GM23338 (cell line): ENCODE measurements around the gene PARP6. TPM values are rescaled to one million over a fixed set of nuclear protein-coding genes. Genes with fewer than 3 reads are reported as not detected.

Experiments
- ATAC-seq: fragments of 200-7000 bp; cut with Tn5 transposase; 3 replicates; pipeline ENCODE4 v1.9.1; 2020
- DNase-seq: peaks from one replicate; pipeline ENCODE4 v3.0.0-alpha.2; 2015; ENCODE audit warnings: low spot score
- H2AFZ ChIP-seq: fragments of 200-600 bp; sonication (generic); 2 replicates; pipeline ENCODE4 v1.8.0; 2016; ENCODE audit warnings: antibody characterized with exemption, mild to moderate bottlenecking, moderate library complexity
- H3F3A ChIP-seq: fragments of 200-600 bp; sonication (generic); replicated peaks from 2 replicates; pipeline ENCODE4 v1.8.0; 2017; ENCODE audit warnings: antibody characterized with exemption, mixed run types, low read depth
- H3K27ac ChIP-seq: fragments of 200-600 bp; sonication (generic); 2 replicates; pipeline ENCODE4 v1.6.1; 2016; ENCODE audit warnings: low read depth
- H3K27me3 ChIP-seq: fragments of 200-600 bp; sonication (generic); 2 replicates; pipeline ENCODE4 v1.8.0; 2016; ENCODE audit warnings: mild to moderate bottlenecking, mixed run types, moderate library complexity; ENCODE audit not compliant: insufficient read depth
- H3K36me3 ChIP-seq: fragments of 200-600 bp; sonication (generic); 2 replicates; pipeline ENCODE4 v1.8.0; 2016; ENCODE audit warnings: mild to moderate bottlenecking; ENCODE audit not compliant: insufficient read depth
- H3K4me1 ChIP-seq: fragments of 200-600 bp; sonication (generic); 2 replicates; pipeline ENCODE4 v1.8.0; 2016; ENCODE audit warnings: mild to moderate bottlenecking, moderate library complexity; ENCODE audit not compliant: insufficient read depth
- H3K4me2 ChIP-seq: fragments of 200-600 bp; sonication (generic); 2 replicates; pipeline ENCODE4 v1.7.1; 2017; ENCODE audit warnings: mixed run types
- H3K4me3 ChIP-seq: fragments of 200-600 bp; sonication (generic); 2 replicates; pipeline ENCODE4 v1.6.1; 2016; ENCODE audit warnings: mixed run types
- H3K79me2 ChIP-seq: fragments of 200-600 bp; sonication (generic); replicated peaks from 2 replicates; pipeline ENCODE4 v1.8.0; 2017; ENCODE audit warnings: mild to moderate bottlenecking; ENCODE audit not compliant: insufficient read depth
- H3K9me2 ChIP-seq: fragments of 200-600 bp; sonication (generic); 2 replicates; pipeline ENCODE4 v1.8.0; 2017; ENCODE audit not compliant: insufficient read depth
- H4K20me1 ChIP-seq: fragments of 200-600 bp; sonication (generic); replicated peaks from 2 replicates; pipeline ENCODE4 v1.8.0; 2017; ENCODE audit warnings: mild to moderate bottlenecking; ENCODE audit not compliant: insufficient read depth
- H3K27ac Mint-ChIP-seq: 2 replicates; pipeline ENCODE4 v1.8.0; 2020; ENCODE audit warnings: inconsistent platforms, mild to moderate bottlenecking, moderate library complexity, mixed read lengths
- H3K27me3 Mint-ChIP-seq: 3 replicates; pipeline ENCODE4 v1.8.0; 2022; ENCODE audit warnings: low read depth, mild to moderate bottlenecking, moderate library complexity, mixed read lengths, inconsistent platforms; ENCODE audit not compliant: insufficient read depth, poor library complexity
- H3K36me3 Mint-ChIP-seq: 3 replicates; pipeline ENCODE4 v1.8.0; 2021; ENCODE audit warnings: low read depth, mild to moderate bottlenecking, inconsistent platforms, moderate library complexity, mixed read lengths
- H3K4me1 Mint-ChIP-seq: 3 replicates; pipeline ENCODE4 v1.8.0; 2020; ENCODE audit warnings: mild to moderate bottlenecking, inconsistent platforms, mixed read lengths
- H3K4me3 Mint-ChIP-seq: 3 replicates; pipeline ENCODE4 v1.8.0; 2021; ENCODE audit warnings: moderate library complexity, mild to moderate bottlenecking, inconsistent platforms, mixed read lengths
- H3K9me3 Mint-ChIP-seq: 3 replicates; pipeline ENCODE4 v1.8.0; 2020; ENCODE audit warnings: moderate library complexity, mild to moderate bottlenecking, inconsistent platforms, mixed read lengths
- CREB1 ChIP-seq: fragments of 250-450 bp; sonication (Bioruptor Pico); IDR thresholded peaks from 2 replicates; pipeline ENCODE4 v1.5.0; 2020; ENCODE audit warnings: low read depth, mild to moderate bottlenecking, moderate library complexity
- EZH2 ChIP-seq: fragments of 200-600 bp; sonication (generic); IDR thresholded peaks from one replicate; pipeline ENCODE4 v1.8.0; 2017; ENCODE audit warnings: antibody characterized with exemption, mild to moderate bottlenecking, low read depth; ENCODE audit not compliant: unreplicated experiment
- EZH2phosphoT487 ChIP-seq: fragments of 200-600 bp; sonication (generic); IDR thresholded peaks from one replicate; pipeline ENCODE4 v1.8.1; 2018; ENCODE audit warnings: antibody characterized with exemption; ENCODE audit not compliant: unreplicated experiment
- JUNB ChIP-seq: IDR thresholded peaks from one replicate; pipeline ENCODE4 v1.6.1; 2016; ENCODE audit warnings: antibody characterized with exemption; ENCODE audit not compliant: unreplicated experiment
- NANOG ChIP-seq: IDR thresholded peaks from 2 replicates; pipeline ENCODE4 v1.6.1; 2016; ENCODE audit warnings: antibody characterized with exemption, borderline replicate concordance
- POLR2AphosphoS5 ChIP-seq: IDR thresholded peaks from 2 replicates; pipeline ENCODE4 v1.6.1; 2016; ENCODE audit warnings: antibody characterized with exemption, low read depth
- STAT1 ChIP-seq: IDR thresholded peaks from one replicate; pipeline ENCODE4 v1.6.1; 2016; ENCODE audit warnings: antibody characterized with exemption; ENCODE audit not compliant: unreplicated experiment
- ZNF114 ChIP-seq: fragments of 250-450 bp; sonication (Bioruptor Pico); IDR thresholded peaks from 2 replicates; pipeline ENCODE4 v1.5.0; 2020; ENCODE audit warnings: mild to moderate bottlenecking, moderate library complexity
- ZNF331 ChIP-seq: fragments of 250-450 bp; sonication (Bioruptor Pico); IDR thresholded peaks from 2 replicates; pipeline ENCODE4 v1.5.0; 2020; ENCODE audit warnings: low read depth, mild to moderate bottlenecking, moderate library complexity
- polyA plus RNA-seq: library from polyadenylated mRNA; unstranded; fragments of >200 nt; fragmentation: Nextera tagmentation; extraction: Ambion mirVana; gene quantifications from 2 replicates; pipeline ENCODE4 v1.2.1, GENCODE V29; 2016
- total RNA-seq: library from RNA; depleted of rRNA; stranded (reverse); fragments of >200 nt; shearing (Covaris generic); gene quantifications from 2 replicates; pipeline ENCODE4 v1.2.3, GENCODE V29; 2014
- TF ChIP-seq, protein P1 (sequence below), 2 experiments: fragments of 200-600 bp in 1 of 2; sonication (generic) in 1 of 2; conservative IDR thresholded peaks; 2 replicates each; pipeline versions ENCODE4 v1.5.1 to v1.6.1; 2016 to 2017; ENCODE audit warnings: antibody characterized with exemption in 2 of 2, low read depth in 2 of 2, mild to moderate bottlenecking in 2 of 2, moderate library complexity in 1 of 2
- TF ChIP-seq, protein P2 (sequence below): IDR thresholded peaks from one replicate; pipeline ENCODE4 v1.6.1; 2018; ENCODE audit warnings: antibody characterized with exemption; ENCODE audit not compliant: unreplicated experiment

The PARP6 gene
- total and polyA plus RNA-seq, 2 experiments from 2014 or later, result 27.6 to 28.1 TPM

DNA sequence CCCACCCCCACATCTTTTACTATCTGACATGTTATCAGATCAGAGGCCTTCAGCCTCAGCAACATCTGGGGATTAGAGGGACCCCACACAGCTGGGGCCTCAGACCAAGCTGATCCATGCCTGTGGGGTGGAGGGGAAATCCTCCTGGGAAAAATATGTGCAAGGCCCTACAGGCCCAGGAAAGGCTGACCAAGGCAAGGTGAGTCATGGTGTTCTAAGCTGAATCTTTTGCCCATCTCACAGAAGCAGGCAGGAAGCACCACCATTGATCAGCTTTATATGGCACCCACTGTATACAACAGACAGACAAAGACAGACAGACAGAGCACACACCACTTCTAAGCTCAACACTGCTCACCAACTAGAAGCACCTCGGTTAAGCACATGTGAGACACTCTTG is 12.4 kb upstream of the PARP6 start:
- no peaks in the 10 kb centered on the region for H4K20me1 ChIP-seq
- Mint-ChIP-seq H3K9me3 (no peaks in the 10 kb centered on the region), H3K36me3 (no peaks in the 10 kb centered on the region; the same call in 2 of the 3 replicates), H3K4me3 (no peak overlapping the region), H3K27ac (no peak overlapping the region), H3K4me1 (no peaks in the 10 kb centered on the region; the same call in 2 of the 3 replicates), H3K27me3 (peaks cover 3% of the 10 kb centered on the region)
- no peak overlapping the region for H3K4me3 ChIP-seq
- H3K79me2 ChIP-seq, result no peaks in the 10 kb centered on the region
- H3K4me1 ChIP-seq, result no peaks in the 10 kb centered on the region
- H3F3A ChIP-seq, result no peaks in the 10 kb centered on the region
- no peak for TF ChIP-seq CREB1 (CRISPR knock-in tag)
- TF ChIP-seq ZNF114 (CRISPR knock-in tag), result no peak
- H2AFZ ChIP-seq, result peak overlapping the region; percentile 49; the same call in 1 of the 2 replicates
- ATAC-seq (no peak), DNase-seq (no peak)
- H3K4me2 ChIP-seq, result no peak overlapping the region
- H3K27ac ChIP-seq, result no peak overlapping the region
- H3K9me2 ChIP-seq, result no peaks in the 10 kb centered on the region
- H3K27me3 ChIP-seq, result no peaks in the 10 kb centered on the region
- no peaks in the 10 kb centered on the region for H3K36me3 ChIP-seq

GRCh38 chr15:72281713-72282112 is 9.4 kb upstream of the PARP6 start:
- TF ChIP-seq NANOG (no peak), POLR2AphosphoS5 (no peak), CREB1 (CRISPR knock-in tag) (no peak), STAT1 (no peak), EZH2 (no peak)
- Histone ChIP-seq H3K4me3 (no peak overlapping the region), H4K20me1 (no peaks in the 10 kb centered on the region), H3K9me2 (no peaks in the 10 kb centered on the region), H3K36me3 (no peaks in the 10 kb centered on the region), H3K27me3 (no peaks in the 10 kb centered on the region), H2AFZ (no peak overlapping the region), H3K27ac (no peak overlapping the region), H3K79me2 (no peaks in the 10 kb centered on the region), H3F3A (no peaks in the 10 kb centered on the region), H3K4me2 (no peak overlapping the region), H3K4me1 (no peaks in the 10 kb centered on the region)
- no peak for DNase-seq
- Mint-ChIP-seq H3K4me1 (no peaks in the 10 kb centered on the region; the same call in 2 of the 3 replicates), H3K4me3 (no peak overlapping the region), H3K27me3 (peaks cover 12% of the 10 kb centered on the region), H3K36me3 (no peaks in the 10 kb centered on the region; the same call in 2 of the 3 replicates), H3K9me3 (no peaks in the 10 kb centered on the region), H3K27ac (no peak overlapping the region)
- ATAC-seq, result no peak

GRCh38 chr15:72280751-72281150 is 8.4 kb upstream of the PARP6 start:
- ATAC-seq (no peak), DNase-seq (no peak)
- Histone ChIP-seq H2AFZ (no peak overlapping the region), H3K4me1 (no peaks in the 10 kb centered on the region), H4K20me1 (no peaks in the 10 kb centered on the region), H3K4me2 (no peak overlapping the region), H3K79me2 (no peaks in the 10 kb centered on the region), H3K4me3 (no peak overlapping the region), H3K9me2 (no peaks in the 10 kb centered on the region), H3K27ac (no peak overlapping the region), H3K27me3 (no peaks in the 10 kb centered on the region), H3F3A (no peaks in the 10 kb centered on the region), H3K36me3 (no peaks in the 10 kb centered on the region)
- H3K4me3 Mint-ChIP-seq, result no peak overlapping the region
- no peaks in the 10 kb centered on the region for H3K36me3 Mint-ChIP-seq
- no peak overlapping the region for H3K27ac Mint-ChIP-seq
- H3K9me3 Mint-ChIP-seq, result no peaks in the 10 kb centered on the region
- H3K27me3 Mint-ChIP-seq, result peaks cover 14% of the 10 kb centered on the region
- no peaks in the 10 kb centered on the region for H3K4me1 Mint-ChIP-seq
- TF ChIP-seq, protein P1, sequence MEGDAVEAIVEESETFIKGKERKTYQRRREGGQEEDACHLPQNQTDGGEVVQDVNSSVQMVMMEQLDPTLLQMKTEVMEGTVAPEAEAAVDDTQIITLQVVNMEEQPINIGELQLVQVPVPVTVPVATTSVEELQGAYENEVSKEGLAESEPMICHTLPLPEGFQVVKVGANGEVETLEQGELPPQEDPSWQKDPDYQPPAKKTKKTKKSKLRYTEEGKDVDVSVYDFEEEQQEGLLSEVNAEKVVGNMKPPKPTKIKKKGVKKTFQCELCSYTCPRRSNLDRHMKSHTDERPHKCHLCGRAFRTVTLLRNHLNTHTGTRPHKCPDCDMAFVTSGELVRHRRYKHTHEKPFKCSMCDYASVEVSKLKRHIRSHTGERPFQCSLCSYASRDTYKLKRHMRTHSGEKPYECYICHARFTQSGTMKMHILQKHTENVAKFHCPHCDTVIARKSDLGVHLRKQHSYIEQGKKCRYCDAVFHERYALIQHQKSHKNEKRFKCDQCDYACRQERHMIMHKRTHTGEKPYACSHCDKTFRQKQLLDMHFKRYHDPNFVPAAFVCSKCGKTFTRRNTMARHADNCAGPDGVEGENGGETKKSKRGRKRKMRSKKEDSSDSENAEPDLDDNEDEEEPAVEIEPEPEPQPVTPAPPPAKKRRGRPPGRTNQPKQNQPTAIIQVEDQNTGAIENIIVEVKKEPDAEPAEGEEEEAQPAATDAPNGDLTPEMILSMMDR (conservative IDR thresholded peaks at IDR 0.05; ENCODE audit: low read depth in 2 of 2), result no peak
- no peak for TF ChIP-seq EZH2
- TF ChIP-seq, protein P2, sequence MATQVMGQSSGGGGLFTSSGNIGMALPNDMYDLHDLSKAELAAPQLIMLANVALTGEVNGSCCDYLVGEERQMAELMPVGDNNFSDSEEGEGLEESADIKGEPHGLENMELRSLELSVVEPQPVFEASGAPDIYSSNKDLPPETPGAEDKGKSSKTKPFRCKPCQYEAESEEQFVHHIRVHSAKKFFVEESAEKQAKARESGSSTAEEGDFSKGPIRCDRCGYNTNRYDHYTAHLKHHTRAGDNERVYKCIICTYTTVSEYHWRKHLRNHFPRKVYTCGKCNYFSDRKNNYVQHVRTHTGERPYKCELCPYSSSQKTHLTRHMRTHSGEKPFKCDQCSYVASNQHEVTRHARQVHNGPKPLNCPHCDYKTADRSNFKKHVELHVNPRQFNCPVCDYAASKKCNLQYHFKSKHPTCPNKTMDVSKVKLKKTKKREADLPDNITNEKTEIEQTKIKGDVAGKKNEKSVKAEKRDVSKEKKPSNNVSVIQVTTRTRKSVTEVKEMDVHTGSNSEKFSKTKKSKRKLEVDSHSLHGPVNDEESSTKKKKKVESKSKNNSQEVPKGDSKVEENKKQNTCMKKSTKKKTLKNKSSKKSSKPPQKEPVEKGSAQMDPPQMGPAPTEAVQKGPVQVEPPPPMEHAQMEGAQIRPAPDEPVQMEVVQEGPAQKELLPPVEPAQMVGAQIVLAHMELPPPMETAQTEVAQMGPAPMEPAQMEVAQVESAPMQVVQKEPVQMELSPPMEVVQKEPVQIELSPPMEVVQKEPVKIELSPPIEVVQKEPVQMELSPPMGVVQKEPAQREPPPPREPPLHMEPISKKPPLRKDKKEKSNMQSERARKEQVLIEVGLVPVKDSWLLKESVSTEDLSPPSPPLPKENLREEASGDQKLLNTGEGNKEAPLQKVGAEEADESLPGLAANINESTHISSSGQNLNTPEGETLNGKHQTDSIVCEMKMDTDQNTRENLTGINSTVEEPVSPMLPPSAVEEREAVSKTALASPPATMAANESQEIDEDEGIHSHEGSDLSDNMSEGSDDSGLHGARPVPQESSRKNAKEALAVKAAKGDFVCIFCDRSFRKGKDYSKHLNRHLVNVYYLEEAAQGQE, result no peak
- no peak for TF ChIP-seq ZNF114 (CRISPR knock-in tag)
- TF ChIP-seq JUNB, result no peak
- TF ChIP-seq CREB1 (CRISPR knock-in tag), result no peak
- TF ChIP-seq NANOG, result no peak
- TF ChIP-seq POLR2AphosphoS5, result no peak
- TF ChIP-seq EZH2phosphoT487, result no peak
- no peak for TF ChIP-seq ZNF331 (CRISPR knock-in tag)
